Measurements from ENCODE around the gene CDH23. TPM values are rescaled to one million over a fixed set of nuclear protein-coding genes. Genes with fewer than 3 reads are reported as not detected.

The CDH23 gene
- polyA plus RNA-seq, 1 donor (not counting 4 experiments of a cell fraction or from before 2014, with no cell fraction given), result 0.01 TPM

GRCh38 chr10:71681977-71682376 is 285.3 kb downstream of the CDH23 start:
- H3K9ac ChIP-seq (ENCODE audit: control insufficient read depth, extremely low read depth, insufficient read depth, low read length), result no peak overlapping the region
- H4K20me1 ChIP-seq (ENCODE audit: control insufficient read depth, extremely low read depth, insufficient read depth, low read length), result no peaks in the 10 kb centered on the region
- no peak for TF ChIP-seq EZH2 (IDR thresholded peaks at IDR 0.05; ENCODE audit: low read length)
- TF ChIP-seq, protein P1, sequence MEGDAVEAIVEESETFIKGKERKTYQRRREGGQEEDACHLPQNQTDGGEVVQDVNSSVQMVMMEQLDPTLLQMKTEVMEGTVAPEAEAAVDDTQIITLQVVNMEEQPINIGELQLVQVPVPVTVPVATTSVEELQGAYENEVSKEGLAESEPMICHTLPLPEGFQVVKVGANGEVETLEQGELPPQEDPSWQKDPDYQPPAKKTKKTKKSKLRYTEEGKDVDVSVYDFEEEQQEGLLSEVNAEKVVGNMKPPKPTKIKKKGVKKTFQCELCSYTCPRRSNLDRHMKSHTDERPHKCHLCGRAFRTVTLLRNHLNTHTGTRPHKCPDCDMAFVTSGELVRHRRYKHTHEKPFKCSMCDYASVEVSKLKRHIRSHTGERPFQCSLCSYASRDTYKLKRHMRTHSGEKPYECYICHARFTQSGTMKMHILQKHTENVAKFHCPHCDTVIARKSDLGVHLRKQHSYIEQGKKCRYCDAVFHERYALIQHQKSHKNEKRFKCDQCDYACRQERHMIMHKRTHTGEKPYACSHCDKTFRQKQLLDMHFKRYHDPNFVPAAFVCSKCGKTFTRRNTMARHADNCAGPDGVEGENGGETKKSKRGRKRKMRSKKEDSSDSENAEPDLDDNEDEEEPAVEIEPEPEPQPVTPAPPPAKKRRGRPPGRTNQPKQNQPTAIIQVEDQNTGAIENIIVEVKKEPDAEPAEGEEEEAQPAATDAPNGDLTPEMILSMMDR (optimal IDR thresholded peaks at IDR 0.05 in 1 of 3, IDR thresholded peaks at IDR 0.05 in 1 of 3, conservative IDR thresholded peaks at IDR 0.05 in 1 of 3; ENCODE audit: extremely low read depth in 1 of 3, insufficient read depth in 2 of 3, low read length in 3 of 3), result no peak
- no peak overlapping the region for H3K4me3 ChIP-seq (ENCODE audit: control insufficient read depth in 2 of 3, extremely low read depth in 1 of 3, insufficient read depth in 2 of 3, low read depth in 1 of 3, low read length in 3 of 3)
- H3K27me3 ChIP-seq (ENCODE audit: control insufficient read depth, extremely low read depth, insufficient read depth, low read length), result peaks cover 33% of the 10 kb centered on the region
- FAIRE-seq (no peak), DNase-seq (ENCODE audit: low read depth, low spot score) (no peak)
- no peaks in the 10 kb centered on the region for H3K9me3 ChIP-seq (ENCODE audit: control insufficient read depth, low read depth, low read length)
- no peaks in the 10 kb centered on the region for H3K79me2 ChIP-seq (ENCODE audit: control insufficient read depth, insufficient read depth, low read length)
- H2AFZ ChIP-seq (ENCODE audit: control insufficient read depth, low read length), result no peak overlapping the region
- H3K4me1 ChIP-seq (ENCODE audit: control insufficient read depth, extremely low read depth, insufficient read depth, low read length), result no peaks in the 10 kb centered on the region
- H3K4me2 ChIP-seq (ENCODE audit: control insufficient read depth, extremely low read depth, insufficient read depth, low read depth, low read length), result no peak overlapping the region
- no peaks in the 10 kb centered on the region for H3K36me3 ChIP-seq (ENCODE audit: control insufficient read depth in 2 of 2, extremely low read depth in 1 of 2, insufficient read depth in 2 of 2, low read length in 2 of 2)
- H3K27ac ChIP-seq (ENCODE audit: control insufficient read depth, insufficient read depth, low read length), result no peak overlapping the region
- dilution Hi-C loops (cut with MboI; ENCODE audit: extremely low pct_ligation_motif_present, low sequenced_read_pairs), result no loop called here
- no peaks in the 10 kb centered on the region for H3K9me1 ChIP-seq (ENCODE audit: control insufficient read depth, extremely low read depth, insufficient read depth, low read length)

GRCh38 chr10:71683301-71683700 is 286.6 kb downstream of the CDH23 start:
- dilution Hi-C loops (cut with MboI; ENCODE audit: extremely low pct_ligation_motif_present, low sequenced_read_pairs), result no loop called here
- Histone ChIP-seq H3K27me3 (ENCODE audit: control insufficient read depth, extremely low read depth, insufficient read depth, low read length) (peaks cover 29% of the 10 kb centered on the region), H3K4me3 (ENCODE audit: control insufficient read depth in 2 of 3, extremely low read depth in 1 of 3, insufficient read depth in 2 of 3, low read depth in 1 of 3, low read length in 3 of 3) (no peak overlapping the region), H3K4me1 (ENCODE audit: control insufficient read depth, extremely low read depth, insufficient read depth, low read length) (no peaks in the 10 kb centered on the region), H2AFZ (ENCODE audit: control insufficient read depth, low read length) (no peak overlapping the region), H3K79me2 (ENCODE audit: control insufficient read depth, insufficient read depth, low read length) (no peaks in the 10 kb centered on the region), H3K9me3 (ENCODE audit: control insufficient read depth, low read depth, low read length) (no peaks in the 10 kb centered on the region), H4K20me1 (ENCODE audit: control insufficient read depth, extremely low read depth, insufficient read depth, low read length) (no peaks in the 10 kb centered on the region), H3K27ac (ENCODE audit: control insufficient read depth, insufficient read depth, low read length) (no peak overlapping the region), H3K36me3 (ENCODE audit: control insufficient read depth in 2 of 2, extremely low read depth in 1 of 2, insufficient read depth in 2 of 2, low read length in 2 of 2) (no peaks in the 10 kb centered on the region), H3K9me1 (ENCODE audit: control insufficient read depth, extremely low read depth, insufficient read depth, low read length) (no peaks in the 10 kb centered on the region), H3K4me2 (ENCODE audit: control insufficient read depth, extremely low read depth, insufficient read depth, low read depth, low read length) (no peak overlapping the region), H3K9ac (ENCODE audit: control insufficient read depth, extremely low read depth, insufficient read depth, low read length) (no peak overlapping the region)
- FAIRE-seq (no peak), DNase-seq (ENCODE audit: low read depth, low spot score) (no peak)
- TF ChIP-seq, protein P1 (optimal IDR thresholded peaks at IDR 0.05 in 1 of 3, IDR thresholded peaks at IDR 0.05 in 1 of 3, conservative IDR thresholded peaks at IDR 0.05 in 1 of 3; ENCODE audit: extremely low read depth in 1 of 3, insufficient read depth in 2 of 3, low read length in 3 of 3), result no peak
- TF ChIP-seq EZH2 (IDR thresholded peaks at IDR 0.05; ENCODE audit: low read length), result no peak
